ENCODE measurements around the gene ZBTB2. TPM values are rescaled to one million over a fixed set of nuclear protein-coding genes. Genes with fewer than 3 reads are reported as not detected.

The ZBTB2 gene
- total and polyA plus RNA-seq, 8 donors, result 3.1 to 6.6 (median 4.3) TPM

- Histone ChIP-seq H3K27ac (no peak overlapping the region), H3K9me3 (no peaks in the 10 kb centered on the region), H3K4me3 (no peak overlapping the region), H3K36me3 (peaks cover 0 to 7% (median 0%) of the 10 kb centered on the region in 3 donors), H3K27me3 (no peaks in the 10 kb centered on the region), H3K4me1 (no peaks in the 10 kb centered on the region)
- FAIRE-seq, result no peak
- intact Hi-C loops (cut with DNase I), result no loop called here
- 95 to 96% methylated on average over 8 of the region's 8 CpGs for WGBS, 2 donors
- DNase-seq, result no peak
- ATAC-seq, result no peak
- no peak for TF ChIP-seq CTCF (IDR thresholded peaks at IDR 0.05)
Observed at GRCh38 chr6:151413372-151414145, 22.2 kb upstream of the ZBTB2 start.

GRCh38 chr6:151412909-151413308 lies 21.6 kb upstream of the ZBTB2 start:
- FAIRE-seq, result no peak
- Histone ChIP-seq H3K4me3 (no peak overlapping the region), H3K9me3 (no peaks in the 10 kb centered on the region), H3K27ac (no peak overlapping the region), H3K4me1 (no peaks in the 10 kb centered on the region), H3K36me3 (peaks cover 0 to 7% (median 0%) of the 10 kb centered on the region in 3 donors), H3K27me3 (no peaks in the 10 kb centered on the region)
- no peak for ATAC-seq
- TF ChIP-seq CTCF (IDR thresholded peaks at IDR 0.05), result no peak
- DNase-seq, result no peak
- intact Hi-C loops (cut with DNase I), result no loop called here
- 94 to 97% methylated on average over 3 of the region's 3 CpGs for WGBS, 2 donors

GRCh38 chr6:151409679-151410078 lies 18.3 kb upstream of the ZBTB2 start:
- Histone ChIP-seq H3K4me3 (no peak overlapping the region), H3K27me3 (no peaks in the 10 kb centered on the region), H3K9me3 (no peaks in the 10 kb centered on the region), H3K27ac (no peak overlapping the region), H3K36me3 (no peaks in the 10 kb centered on the region), H3K4me1 (no peaks in the 10 kb centered on the region)
- WGBS, 2 donors, result 96 to 100% methylated on average over 7 of the region's 7 CpGs
- intact Hi-C loops (cut with DNase I), result no loop called here
- DNase-seq (no peak), ATAC-seq (no peak), FAIRE-seq (no peak)
- no peak for TF ChIP-seq CTCF (IDR thresholded peaks at IDR 0.05)

- Histone ChIP-seq H3K4me1 (no peaks in the 10 kb centered on the region), H3K36me3 (no peaks in the 10 kb centered on the region), H3K9me3 (no peaks in the 10 kb centered on the region), H3K4me3 (no peak overlapping the region), H3K27me3 (no peaks in the 10 kb centered on the region), H3K27ac (no peak overlapping the region)
- no peak for DNase-seq
- no peak for TF ChIP-seq CTCF (IDR thresholded peaks at IDR 0.05)
- ATAC-seq, result no peak
- intact Hi-C loops (cut with DNase I), result no loop called here
- WGBS, 2 donors, result 69 to 72% methylated on average over 2 of the region's 2 CpGs
- no peak for FAIRE-seq
Observed at GRCh38 chr6:151409260-151409659, 17.9 kb upstream of the ZBTB2 start.

- Histone ChIP-seq H3K4me1 (no peaks in the 10 kb centered on the region), H3K27ac (no peak overlapping the region), H3K9me3 (no peaks in the 10 kb centered on the region), H3K27me3 (no peaks in the 10 kb centered on the region), H3K4me3 (no peak overlapping the region), H3K36me3 (no peaks in the 10 kb centered on the region)
- intact Hi-C loops (cut with DNase I), result no loop called here
- WGBS, 2 donors, result 84 to 92% methylated on average over 2 of the region's 2 CpGs
- ATAC-seq (no peak), FAIRE-seq (no peak), DNase-seq (no peak)
- TF ChIP-seq CTCF (IDR thresholded peaks at IDR 0.05), result no peak
Observed at GRCh38 chr6:151408858-151409257, 17.5 kb upstream of the ZBTB2 start.

Measured in pancreas (tissue), 10 donors.